Endothelial cell of umbilical vein (primary cell): ENCODE results near the gene MYO7B. TPM values are rescaled to one million over a fixed set of nuclear protein-coding genes. Genes with fewer than 3 reads are reported as not detected.

Experiments
- Bru-seq: library from RNA; stranded (reverse); fragments of 400-500 nt; gene quantifications from one replicate; lab custom pipeline; 2021; lab: Mats Ljungman, UMichigan
- BruChase-seq, 2 experiments: library from RNA; stranded (reverse); fragments of 400-500 nt; gene quantifications; one replicate each; lab custom pipeline; 2021; lab: Mats Ljungman, UMichigan
- BruUV-seq: library from RNA; stranded (reverse); fragments of 400-500 nt; replicated peaks from 2 replicates; lab custom pipeline; 2021; lab: Mats Ljungman, UMichigan
- CTCF ChIA-PET: fragments of 300-600, 350-600 bp; sonication (Branson Sonifier 250); formaldehyde crosslinking; loops from one replicate; lab custom pipeline; 2021; ENCODE audit warnings: antibody characterized with exemption, inconsistent platforms; lab: Charles Lee
- POLR2A ChIA-PET: fragments of 300-600, 350-600 bp; sonication (Branson Sonifier 250); formaldehyde crosslinking; loops from one replicate; lab custom pipeline; 2021; ENCODE audit warnings: antibody characterized with exemption, inconsistent platforms; lab: Charles Lee
- DNase-seq: peaks from one replicate; pipeline ENCODE4 v3.0.0-alpha.2; 2011; ENCODE audit warnings: low read depth, low spot score
- FAIRE-seq: peaks from 2 replicates; lab custom pipeline; 2011; peaks lifted over from hg19 to GRCh38; lab: Jason Lieb, UNC
- H2AFZ ChIP-seq: 2 replicates; pipeline ENCODE4 v1.6.0; 2012; ENCODE audit warnings: low read depth, low read length, control low read depth, inconsistent platforms
- H3K27ac ChIP-seq: 2 replicates; pipeline ENCODE4 v1.5.1; 2011; ENCODE audit warnings: low read depth, mild to moderate bottlenecking, control low read depth, low read length, moderate library complexity; ENCODE audit not compliant: insufficient read depth
- H3K27me3 ChIP-seq, 2 experiments: 2 replicates each; pipeline versions ENCODE4 v1.6.0 to v1.6.1; 2011; ENCODE audit warnings: low read length in 2 of 2, mixed read lengths in 1 of 2; ENCODE audit not compliant: control insufficient read depth in 2 of 2, insufficient read depth in 2 of 2
- H3K36me3 ChIP-seq, 2 experiments: 2 replicates in 1 of 2; 3 replicates in 1 of 2; pipeline ENCODE4 v1.5.1; 2011; ENCODE audit warnings: low read length in 2 of 2, mild to moderate bottlenecking in 1 of 2, moderate library complexity in 1 of 2; ENCODE audit not compliant: control insufficient read depth in 2 of 2, insufficient read depth in 2 of 2; ENCODE audit errors: extremely low read depth in 1 of 2
- H3K4me1 ChIP-seq: 3 replicates; pipeline ENCODE4 v1.5.1; 2011; ENCODE audit warnings: mild to moderate bottlenecking, low read length; ENCODE audit not compliant: control insufficient read depth, insufficient read depth; ENCODE audit errors: extremely low read depth
- H3K4me2 ChIP-seq: 2 replicates; pipeline ENCODE4 v1.6.1; 2011; ENCODE audit warnings: low read length, control low read depth, mixed read lengths; ENCODE audit not compliant: insufficient read depth
- H3K4me3 ChIP-seq, 3 experiments: fragments of 200-600 bp in 1 of 3; sonication (generic), shearing (Covaris generic) in 1 of 3; replicated peaks in 1 of 3; 2 replicates each; pipeline ENCODE4 v1.5.1; 2011 to 2016; ENCODE audit warnings: control low read depth in 3 of 3, low read length in 3 of 3, mild to moderate bottlenecking in 2 of 3, inconsistent platforms in 1 of 3, low read depth in 1 of 3, moderate library complexity in 1 of 3; ENCODE audit not compliant: insufficient read depth in 1 of 3
- H3K79me2 ChIP-seq: 2 replicates; pipeline ENCODE4 v1.6.0; 2012; ENCODE audit warnings: low read length, inconsistent platforms; ENCODE audit not compliant: control insufficient read depth, insufficient read depth
- H3K9ac ChIP-seq: replicated peaks from 2 replicates; pipeline ENCODE3; 2011; ENCODE audit warnings: low read length, control low read depth; ENCODE audit not compliant: insufficient read depth; ENCODE audit errors: extremely low read depth
- H3K9me1 ChIP-seq: replicated peaks from 3 replicates; pipeline ENCODE4 v1.6.0; 2011; ENCODE audit warnings: mild to moderate bottlenecking, low read length; ENCODE audit not compliant: control insufficient read depth, insufficient read depth; ENCODE audit errors: extremely low read depth
- H3K9me3 ChIP-seq: replicated peaks from 2 replicates; pipeline ENCODE4 v1.5.1; 2012; ENCODE audit warnings: low read length, inconsistent platforms; ENCODE audit not compliant: control insufficient read depth, insufficient read depth
- H4K20me1 ChIP-seq: replicated peaks from 2 replicates; pipeline ENCODE3; 2011; ENCODE audit warnings: mild to moderate bottlenecking, low read length; ENCODE audit not compliant: control insufficient read depth, insufficient read depth; ENCODE audit errors: extremely low read depth
- CTCF ChIP-seq, 2 donors: IDR thresholded peaks; 1 replicate in 1 of 2; 2 replicates in 1 of 2; pipeline ENCODE4 v1.5.1; 2011; ENCODE audit warnings: low read length in 2 of 2, mild to moderate bottlenecking in 2 of 2, moderate library complexity in 2 of 2, control low read depth in 1 of 2, inconsistent platforms in 1 of 2, low read depth in 1 of 2; ENCODE audit not compliant: insufficient read depth in 1 of 2; ENCODE audit errors: extremely low read depth in 1 of 2
- FOS ChIP-seq: IDR thresholded peaks from 2 replicates; pipeline ENCODE4 v1.6.1; 2011; ENCODE audit warnings: mild to moderate bottlenecking, low read length, moderate library complexity, borderline replicate concordance; ENCODE audit not compliant: insufficient read depth
- GATA2 ChIP-seq: IDR thresholded peaks from 2 replicates; pipeline ENCODE4 v1.7.0; 2011; ENCODE audit warnings: low read depth, mild to moderate bottlenecking, moderate library complexity, mixed read lengths, low read length; ENCODE audit not compliant: insufficient read length, insufficient read depth
- JUN ChIP-seq: IDR thresholded peaks from 2 replicates; pipeline ENCODE4 v1.6.1; 2011; ENCODE audit warnings: borderline replicate concordance, low read depth; ENCODE audit not compliant: insufficient read length, insufficient read depth
- MYC ChIP-seq: IDR thresholded peaks from one replicate; pipeline ENCODE4 v1.6.1; 2011; ENCODE audit warnings: mild to moderate bottlenecking, low read depth, low read length
- POLR2A ChIP-seq: IDR thresholded peaks from 2 replicates; pipeline ENCODE4 v1.6.1; 2012; ENCODE audit warnings: low read depth, mild to moderate bottlenecking, control low read depth, low read length
- POLR2AphosphoS5 ChIP-seq: IDR thresholded peaks from 2 replicates; pipeline ENCODE4 v1.6.1; 2012; ENCODE audit warnings: low read depth, mild to moderate bottlenecking, control low read depth, low read length, moderate library complexity; ENCODE audit not compliant: insufficient read depth
- dilution Hi-C: fragments of 300-500 bp; cut with MboI; formaldehyde crosslinking; loops from one replicate; pipeline ENCODE4 v1.15.0; 2019; ENCODE audit warnings: low sequenced_read_pairs; ENCODE audit not compliant: extremely low pct_ligation_motif_present
- intact Hi-C: fragments of 100-400 bp; cut with micrococcal nuclease; formaldehyde crosslinking; loops from one replicate; pipeline ENCODE4 v1.10.0; 2022
- long read RNA-seq: library from polyadenylated mRNA; stranded (forward); transcript quantifications from one replicate; pipeline ENCODE4 v2.0.0, GENCODE V29; 2021
- polyA minus RNA-seq, 3 experiments: library from RNA; depleted of rRNA, polyadenylated mRNA; stranded (reverse); fragments of >200 nt; gene quantifications; 1 replicate in 1 of 3; 2 replicates in 2 of 3; pipeline ENCODE4 v1.2.3, GENCODE V29; 2011
- polyA plus RNA-seq, 4 experiments: library from polyadenylated mRNA; depleted of rRNA in 3 of 4; stranded (reverse) in 3 of 4; unstranded in 1 of 4; fragments of >200 nt; gene quantifications; 2 replicates each; pipeline versions ENCODE4 v1.2.1 to v1.2.3, GENCODE V29; 2011 to 2012; ENCODE audit warnings: missing spikeins in 1 of 4
- total RNA-seq: library from RNA; stranded (reverse); gene quantifications from 2 replicates; pipeline ENCODE4 v1.2.3, GENCODE V29; 2021
- TF ChIP-seq, protein P1 (sequence below): IDR thresholded peaks from 2 replicates; pipeline ENCODE4 v1.6.1; 2011; ENCODE audit not compliant: insufficient read depth, insufficient read length

Gene MYO7B
- total RNA-seq (0.09 TPM in 1 of 2 replicates, not detected in the other), polyA plus RNA-seq (0.17 and 0.18 TPM in 2 replicates), polyA minus RNA-seq (0.13 and 0.34 TPM in 2 replicates), Bru-seq, nascent RNA (percentile 9 among the genes with signal in this experiment), BruChase-seq, experiment 1, labeled RNA remaining after a 6-hour chase (percentile 6 among the genes with signal in this experiment), BruChase-seq, experiment 2, labeled RNA remaining after a 2-hour chase (percentile 6 among the genes with signal in this experiment)
- polyA plus RNA-seq (2011; cell fraction: cytosol; rRNA removed), result 0.17 and 0.28 TPM in 2 replicates
- 0.20 and 0.45 TPM in 2 replicates for polyA plus RNA-seq (2011; cell fraction: nucleus; rRNA removed)
- 0.11 and 0.29 TPM in 2 replicates for polyA plus RNA-seq (2012)
- polyA minus RNA-seq (2011; cell fraction: cytosol; rRNA and poly(A)+ RNA removed), result not detected
- 0.19 and 0.29 TPM in 2 replicates for polyA minus RNA-seq (2011; cell fraction: nucleus; rRNA and poly(A)+ RNA removed)
- long read RNA-seq, partial matches to known transcripts, result 1 of 2 reads
- long read RNA-seq, other reads (novel, unspliced or antisense), result 0 of 2 reads

DNA sequence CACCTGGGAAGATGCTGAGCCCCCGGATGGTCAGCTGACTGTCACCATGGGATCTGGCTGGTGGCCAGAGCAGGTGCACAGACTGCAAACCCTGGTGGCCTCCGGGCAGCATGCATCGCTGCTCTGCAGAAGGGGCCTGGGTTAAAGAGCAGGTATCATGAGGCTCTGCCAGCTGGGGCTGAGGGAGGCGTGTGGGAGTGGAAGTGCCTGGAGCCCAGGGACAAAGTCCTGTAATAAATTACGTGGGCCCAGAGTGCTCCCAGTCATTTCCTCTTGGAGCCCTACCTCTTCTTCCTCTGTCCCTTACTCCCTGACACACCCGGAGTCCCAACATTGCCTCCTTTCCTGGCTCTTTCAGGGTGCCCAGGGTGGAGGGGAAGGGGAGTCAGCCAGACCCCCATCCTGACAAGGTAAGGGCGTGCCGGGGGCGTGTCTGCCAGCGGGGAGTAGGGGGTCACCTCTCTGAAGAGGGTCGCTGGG lies at the start of gene MYO7B:
Gene MYO7B (plus strand): TSS at position 262 of the 480 bp plus-strand sequence. CDS start 24,040 bp downstream, outside the sequence.
- H4K20me1 ChIP-seq, result no peaks in the 10 kb centered on the region
- DNase-seq (no peak), FAIRE-seq (no peak)
- no peak within 1 kb of the TSS for H3K4me3 ChIP-seq
- no peak within 1 kb of the TSS for H3K4me2 ChIP-seq
- TF ChIP-seq GATA2, result no peak
- TF ChIP-seq POLR2AphosphoS5, result no peak
- no peak for TF ChIP-seq MYC
- no peak for TF ChIP-seq FOS
- TF ChIP-seq JUN, result no peak
- TF ChIP-seq POLR2A, result no peak
- TF ChIP-seq, protein P1, sequence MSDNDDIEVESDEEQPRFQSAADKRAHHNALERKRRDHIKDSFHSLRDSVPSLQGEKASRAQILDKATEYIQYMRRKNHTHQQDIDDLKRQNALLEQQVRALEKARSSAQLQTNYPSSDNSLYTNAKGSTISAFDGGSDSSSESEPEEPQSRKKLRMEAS, result no peak
- no peak for TF ChIP-seq CTCF (IDR thresholded peaks at IDR 0.05; ENCODE audit: extremely low read depth in 1 of 2, insufficient read depth in 1 of 2, low read depth in 1 of 2, low read length in 2 of 2)
- intact Hi-C loops, result no loop called here
- no peaks in the 10 kb centered on the region for H3K9me1 ChIP-seq
- no peaks in the 10 kb centered on the region for H3K4me1 ChIP-seq
- no peak within 1 kb of the TSS for H3K9ac ChIP-seq
- CTCF ChIA-PET, result interaction anchor here (1.0 kb wide), 1 partner anchor 56 kb away, joined by 3 read pairs; no protein-coding TSS in a partner anchor
- no peaks in the 10 kb centered on the region for H3K79me2 ChIP-seq
- H2AFZ ChIP-seq, result no peak within 1 kb of the TSS
- H3K9me3 ChIP-seq, result no peaks in the 10 kb centered on the region
- dilution Hi-C loops, result no loop called here
- no TSS peak for BruUV-seq
- no peak within 1 kb of the TSS for H3K27ac ChIP-seq
- H3K27me3 ChIP-seq, result peaks cover under 1 to 8% of the 10 kb centered on the region in 2 experiments
- H3K36me3 ChIP-seq, result no peaks in the 10 kb centered on the region
- POLR2A ChIA-PET, result no interaction called here
